GM08714 (cell line): Measurements from ENCODE around the gene GLB1L2.

Experiments used
- H3K4me3 ChIP-seq: fragments of 200-500 bp; sonication (Bioruptor generic); 2 replicates; pipeline ENCODE4 v1.5.1; 2014; ENCODE audit warnings: mild to moderate bottlenecking, low read length, inconsistent platforms
- ZNF274 ChIP-seq: IDR thresholded peaks from 2 replicates; pipeline ENCODE4 v1.6.1; 2012; ENCODE audit warnings: mild to moderate bottlenecking, low read depth, low read length

The GLB1L2 gene

GRCh38 chr11:134363592-134363991 lies 31.8 kb downstream of the GLB1L2 start:
- no peak for TF ChIP-seq ZNF274
- H3K4me3 ChIP-seq = no peak overlapping the region

GRCh38 chr11:134364261-134364660 lies 32.5 kb downstream of the GLB1L2 start:
- no peak overlapping the region for H3K4me3 ChIP-seq
- no peak for TF ChIP-seq ZNF274

- H3K4me3 ChIP-seq = no peak overlapping the region
- no peak for TF ChIP-seq ZNF274
Observed at GRCh38 chr11:134365011-134365925, 33.5 kb downstream of the GLB1L2 start.

- H3K4me3 ChIP-seq = no peak overlapping the region
- no peak for TF ChIP-seq ZNF274
Observed at GRCh38 chr11:134366254-134366653, 34.5 kb downstream of the GLB1L2 start.

- TF ChIP-seq ZNF274 = no peak
- no peak overlapping the region for H3K4me3 ChIP-seq
Observed at GRCh38 chr11:134367781-134368180, 36.0 kb downstream of the GLB1L2 start.

- TF ChIP-seq ZNF274 = no peak
- no peak overlapping the region for H3K4me3 ChIP-seq
Observed at GRCh38 chr11:134369656-134370525, 38.1 kb downstream of the GLB1L2 start.

GRCh38 chr11:134370526-134371435 lies 39.0 kb downstream of the GLB1L2 start:
- no peak overlapping the region for H3K4me3 ChIP-seq
- no peak for TF ChIP-seq ZNF274

GRCh38 chr11:134371436-134372185 lies 39.8 kb downstream of the GLB1L2 start:
- no peak overlapping the region for H3K4me3 ChIP-seq
- TF ChIP-seq ZNF274 = no peak

GRCh38 chr11:134372536-134372935 lies 40.7 kb downstream of the GLB1L2 start:
- H3K4me3 ChIP-seq = no peak overlapping the region
- TF ChIP-seq ZNF274 = no peak

- TF ChIP-seq ZNF274 = no peak
- H3K4me3 ChIP-seq = no peak overlapping the region
Observed at GRCh38 chr11:134372961-134373360, 41.2 kb downstream of the GLB1L2 start.

- TF ChIP-seq ZNF274 = no peak
- H3K4me3 ChIP-seq = no peak overlapping the region
Observed at GRCh38 chr11:134373591-134374052, 41.8 kb downstream of the GLB1L2 start.

GRCh38 chr11:134374171-134374570 lies 42.4 kb downstream of the GLB1L2 start:
- TF ChIP-seq ZNF274 = no peak
- H3K4me3 ChIP-seq = no peak overlapping the region
